NCI-H1417 (cell line): ENCODE measurements around the gene AJM1.
"Not testable (repeated sequence)": the region's sequence is repeated elsewhere in the genome, so short reads cannot be mapped to it uniquely, and the experiment has no call there.

Source experiments
- DNase-seq, 3 experiments: peaks; one replicate each; lab custom pipeline; 2025; lab: John Stamatoyannopoulos, UW

AJM1 gene

DNA sequence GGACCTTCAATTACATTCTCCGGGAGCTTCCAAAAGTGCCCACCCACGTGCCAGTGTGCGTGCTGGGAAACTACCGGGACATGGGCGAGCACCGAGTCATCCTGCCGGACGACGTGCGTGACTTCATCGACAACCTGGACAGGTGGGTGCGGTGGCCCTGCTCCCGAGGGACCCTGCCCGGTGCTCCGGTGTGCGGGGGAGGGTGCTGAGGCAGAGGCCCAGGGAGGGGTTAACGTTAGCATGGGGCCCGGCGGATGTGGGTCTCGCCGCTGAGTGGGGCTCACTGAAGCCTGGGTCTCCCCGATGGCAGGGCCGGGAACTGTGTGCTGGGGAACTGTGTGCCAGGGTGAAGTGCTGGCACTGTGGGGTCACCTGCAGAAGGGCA, 10.6 kb upstream of the AJM1 start:
- no peak for DNase-seq

DNA sequence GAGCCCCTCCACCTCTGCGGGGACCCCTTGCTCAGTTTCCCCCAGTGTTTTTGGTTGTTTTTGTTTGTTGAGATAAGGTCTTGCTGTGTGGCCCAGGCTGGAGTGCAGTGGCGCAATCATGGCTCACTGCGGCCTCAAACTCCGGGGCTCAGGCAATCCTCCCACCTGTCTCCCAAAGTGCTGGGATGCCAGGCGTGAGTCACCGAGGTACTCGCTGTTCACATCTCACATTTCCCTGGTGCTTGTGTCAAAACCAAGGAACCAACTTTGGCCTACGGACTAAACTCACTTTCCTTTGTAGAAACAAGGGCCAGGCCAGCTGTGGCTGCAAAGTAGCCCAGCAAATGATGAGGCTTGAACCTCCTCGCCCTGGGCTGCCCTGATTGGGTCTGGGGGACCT, 9.7 kb upstream of the AJM1 start:
- DNase-seq: no peak

DNA sequence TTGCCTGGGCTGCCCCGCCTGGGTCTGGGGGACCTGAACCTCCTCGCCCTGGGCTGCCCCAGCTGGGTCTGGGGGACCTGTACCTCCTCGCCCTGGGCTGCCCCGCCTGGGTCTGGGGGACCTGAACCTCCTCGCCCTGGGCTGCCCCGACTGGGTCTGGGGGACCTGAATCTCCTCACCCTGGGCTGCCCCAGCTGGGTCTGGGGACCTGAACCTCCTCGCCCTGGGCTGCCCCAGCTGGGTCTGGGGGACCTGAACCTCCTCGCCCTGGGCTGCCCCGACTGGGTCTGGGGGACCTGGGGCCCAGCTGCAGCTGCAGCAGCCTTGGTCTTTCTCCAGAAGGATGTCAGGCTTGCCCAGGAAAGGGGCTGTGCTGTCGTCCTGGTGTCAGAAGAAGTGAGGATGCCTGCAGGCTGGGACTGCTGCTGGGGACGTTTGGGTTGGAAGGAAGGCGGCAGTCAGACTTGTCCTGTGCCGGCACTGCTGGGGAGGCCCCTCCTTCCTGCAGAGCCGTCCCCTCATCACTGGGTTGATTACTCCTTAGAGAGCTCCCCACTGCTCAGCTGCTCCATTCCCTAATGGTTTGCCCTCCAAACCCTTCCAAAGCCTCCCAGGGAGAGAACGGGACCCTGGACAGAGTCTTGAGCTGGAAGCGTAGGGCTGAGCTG, 8.8 kb upstream of the AJM1 start:
- DNase-seq: not testable (repeated sequence)

- no peak for DNase-seq
Observed at GRCh38 chr9:136835162-136835931, 6.9 kb upstream of the AJM1 start.

DNA sequence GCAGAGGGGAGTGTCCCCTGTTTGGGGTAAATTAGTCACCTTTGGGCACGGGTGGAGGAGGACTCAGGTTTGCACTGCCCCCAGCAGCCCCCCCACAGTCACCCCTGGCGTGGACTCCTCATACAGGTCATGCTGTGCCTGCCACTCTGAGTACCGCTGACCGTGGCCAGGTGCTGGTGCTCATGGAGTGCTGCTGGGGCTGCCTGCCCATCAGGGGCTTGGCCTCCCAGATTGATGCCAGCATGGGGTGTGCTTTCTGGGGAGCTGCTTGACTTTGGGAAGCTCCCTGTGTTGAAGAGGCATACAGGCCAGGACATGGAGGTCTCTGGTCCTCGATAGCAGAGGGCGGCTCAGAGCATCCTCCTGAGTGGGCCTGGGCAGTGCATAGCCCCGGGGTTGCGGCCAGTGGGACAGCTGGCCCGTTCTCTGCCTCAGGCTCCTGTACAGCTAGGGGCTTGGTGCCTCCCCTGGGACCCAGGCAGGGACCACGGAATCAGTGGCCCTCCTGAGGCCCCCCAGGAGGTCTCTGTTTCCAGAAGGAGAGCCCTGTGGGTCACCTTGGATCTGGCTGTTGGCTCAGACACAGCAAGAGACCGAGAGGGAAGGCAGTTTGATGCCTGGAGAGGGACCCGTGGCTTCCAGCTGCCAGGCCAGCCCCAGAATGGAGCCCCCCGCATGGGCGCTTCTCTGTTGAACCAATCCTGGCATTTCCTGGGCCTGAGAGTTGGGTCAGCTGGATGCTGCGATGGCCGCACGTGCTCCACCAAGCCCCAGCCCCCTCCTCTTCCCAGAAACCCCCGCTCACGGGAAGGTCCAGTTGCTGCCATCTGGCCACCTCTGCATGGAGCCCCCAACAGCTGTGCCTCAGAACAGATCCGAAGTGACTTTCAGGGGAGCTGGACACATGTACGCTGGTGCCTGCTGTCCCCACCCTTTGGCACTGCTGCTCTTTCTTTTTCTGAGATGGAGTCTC, 6.1 kb upstream of the AJM1 start:
- DNase-seq: no peak

DNA sequence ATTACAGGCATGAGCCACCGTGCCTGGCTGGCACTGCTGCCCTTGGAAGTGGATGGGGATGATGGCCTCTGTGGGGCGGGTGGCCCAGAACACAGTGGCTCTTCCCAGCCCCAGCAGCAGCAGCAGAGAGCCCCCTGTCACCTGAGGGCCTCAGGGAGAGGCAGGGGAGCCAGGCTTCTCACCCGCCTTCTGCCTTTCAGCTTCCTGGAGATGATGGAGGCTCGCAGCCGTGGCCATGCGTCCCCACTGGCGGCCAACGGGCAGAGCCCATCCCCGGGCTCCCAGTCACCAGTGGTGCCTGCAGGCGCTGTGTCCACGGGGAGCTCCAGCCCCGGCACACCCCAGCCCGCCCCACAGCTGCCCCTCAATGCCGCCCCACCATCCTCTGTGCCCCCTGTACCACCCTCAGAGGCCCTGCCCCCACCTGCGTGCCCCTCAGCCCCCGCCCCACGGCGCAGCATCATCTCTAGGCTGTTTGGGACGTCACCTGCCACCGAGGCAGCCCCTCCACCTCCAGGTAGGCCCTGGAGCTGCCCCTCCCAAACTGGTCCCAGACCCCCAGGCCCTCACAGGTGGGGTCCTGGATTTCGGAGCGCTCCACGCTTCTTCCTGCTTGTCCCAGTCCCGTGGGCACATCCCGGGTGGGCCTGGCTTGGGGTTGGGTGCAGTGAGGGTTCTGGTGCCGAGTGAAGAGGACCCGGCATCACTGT, 5.0 kb upstream of the AJM1 start:
- no peak for DNase-seq

- DNase-seq: not testable (repeated sequence)
Observed at GRCh38 chr9:136837856-136838277, 4.4 kb upstream of the AJM1 start.

DNA sequence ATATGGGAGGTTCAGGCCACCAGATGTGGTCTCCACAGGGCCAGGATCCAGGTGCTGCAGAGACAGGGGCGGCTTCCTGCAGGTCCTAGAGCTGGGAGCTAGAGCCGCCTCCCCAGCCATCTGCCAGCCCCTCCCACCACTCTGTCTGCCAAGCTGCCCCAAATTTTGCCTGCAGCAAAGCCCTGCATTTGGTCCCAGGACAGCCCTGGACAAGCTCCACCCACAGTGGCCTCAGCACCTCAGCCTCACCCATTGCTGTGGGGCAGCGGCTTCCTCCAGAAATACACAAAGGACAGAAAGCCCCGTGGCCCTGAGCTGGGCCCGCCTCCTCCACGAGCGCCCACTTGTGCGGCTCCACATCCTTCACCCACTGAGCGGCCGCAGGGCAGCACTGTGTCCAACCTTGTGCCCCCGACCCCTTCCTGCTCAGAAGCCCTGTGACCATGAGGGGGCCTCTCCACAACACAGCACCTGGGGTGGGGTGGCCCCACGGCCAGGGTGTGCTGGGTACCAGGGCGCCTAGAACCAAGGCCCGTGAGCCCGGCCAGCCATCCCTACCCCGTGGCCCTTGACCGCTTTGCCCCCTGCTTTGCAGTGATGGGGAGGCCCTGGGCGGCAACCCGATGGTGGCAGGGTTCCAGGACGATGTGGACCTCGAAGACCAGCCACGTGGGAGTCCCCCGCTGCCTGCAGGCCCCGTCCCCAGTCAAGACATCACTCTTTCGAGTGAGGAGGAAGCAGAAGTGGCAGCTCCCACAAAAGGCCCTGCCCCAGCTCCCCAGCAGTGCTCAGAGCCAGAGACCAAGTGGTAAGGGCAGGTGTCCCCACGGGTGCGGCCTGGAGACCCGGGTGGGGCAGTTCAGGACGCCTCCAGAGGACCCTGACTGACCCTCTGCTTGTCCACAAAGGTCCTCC, 3.7 kb upstream of the AJM1 start:
- no peak for DNase-seq

- DNase-seq: peak in 1 of 3 experiments; percentile 62
Observed at GRCh38 chr9:136839229-136840139, 2.8 kb upstream of the AJM1 start.

DNA sequence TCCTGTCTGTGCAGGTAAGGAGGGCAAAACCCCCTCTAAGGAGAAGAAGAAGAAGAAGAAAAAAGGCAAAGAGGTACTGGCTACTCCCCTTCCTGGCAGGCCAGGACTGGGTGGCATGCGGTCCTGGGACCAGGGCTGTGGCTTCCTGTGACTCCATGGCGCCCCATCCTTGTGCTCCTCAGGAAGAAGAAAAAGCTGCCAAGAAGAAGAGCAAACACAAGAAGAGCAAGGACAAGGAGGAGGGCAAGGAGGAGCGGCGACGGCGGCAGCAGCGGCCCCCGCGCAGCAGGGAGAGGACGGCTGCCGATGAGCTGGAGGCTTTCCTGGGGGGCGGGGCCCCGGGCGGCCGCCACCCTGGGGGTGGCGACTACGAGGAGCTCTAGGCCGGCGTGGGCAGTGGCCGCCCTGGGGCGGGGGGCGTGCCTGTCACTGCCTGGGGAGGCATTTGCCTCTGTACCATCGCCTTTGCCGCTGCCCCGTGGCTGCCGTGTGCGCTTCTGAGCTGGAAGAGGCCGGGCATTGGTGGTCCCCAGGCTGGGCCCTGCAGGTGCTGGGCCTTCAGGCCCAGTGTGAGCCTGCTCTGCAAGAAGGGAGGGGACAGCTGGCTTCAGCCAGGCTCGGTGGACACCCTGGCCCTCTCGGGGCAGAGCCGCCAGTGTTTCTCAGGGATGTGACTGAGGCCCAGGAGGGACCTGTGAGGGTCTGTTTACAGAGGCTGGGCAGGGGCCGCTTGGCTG, 2.0 kb upstream of the AJM1 start:
- peak; percentile 4 to 84 (median 82) for DNase-seq

- peak; percentile 47 to 97 (median 96) for DNase-seq
Observed at GRCh38 chr9:136840877-136841645, 1.2 kb upstream of the AJM1 start.

- DNase-seq: peak in 2 of 3 experiments; percentile 85 to 87
Observed at GRCh38 chr9:136841646-136842379, 465 bp upstream of the AJM1 start.

DNA sequence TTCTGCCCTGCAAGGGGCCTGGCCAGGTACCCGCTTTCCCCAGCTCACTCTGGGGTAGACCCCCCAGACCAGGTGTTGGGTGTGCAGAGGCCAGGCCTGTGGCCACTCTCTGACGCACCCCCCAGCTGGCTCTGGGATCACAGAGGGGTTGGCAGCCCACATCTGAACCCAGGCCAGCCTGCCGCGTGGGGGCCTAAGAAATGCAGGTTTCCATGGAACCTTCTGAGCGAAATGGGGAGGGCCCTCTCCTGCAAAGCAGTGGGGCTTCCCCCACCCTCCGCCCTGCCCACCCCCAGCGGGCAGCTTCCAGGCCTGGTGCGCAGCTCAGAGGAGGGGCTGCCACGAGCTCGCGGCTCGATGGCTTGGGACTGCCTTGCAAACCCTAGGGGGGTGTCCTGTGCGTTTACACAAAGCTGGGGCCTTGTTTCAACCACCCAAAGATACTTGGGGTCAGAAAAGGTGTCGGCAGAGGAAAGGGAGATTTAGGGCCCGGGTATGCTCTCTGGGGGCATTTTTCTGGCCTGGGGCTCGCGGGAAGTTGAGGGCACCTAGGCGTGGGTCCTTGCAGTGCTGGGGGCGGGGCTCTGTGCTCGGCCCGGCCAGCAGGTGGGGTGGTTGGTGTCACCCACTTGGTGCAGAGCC, 1.0 kb downstream of the AJM1 start:
- peak in 2 of 3 experiments; percentile 42 to 46 for DNase-seq

- DNase-seq: peak in 2 of 3 experiments; percentile 27 to 34
Observed at GRCh38 chr9:136843801-136844740, 1.8 kb downstream of the AJM1 start.

DNA sequence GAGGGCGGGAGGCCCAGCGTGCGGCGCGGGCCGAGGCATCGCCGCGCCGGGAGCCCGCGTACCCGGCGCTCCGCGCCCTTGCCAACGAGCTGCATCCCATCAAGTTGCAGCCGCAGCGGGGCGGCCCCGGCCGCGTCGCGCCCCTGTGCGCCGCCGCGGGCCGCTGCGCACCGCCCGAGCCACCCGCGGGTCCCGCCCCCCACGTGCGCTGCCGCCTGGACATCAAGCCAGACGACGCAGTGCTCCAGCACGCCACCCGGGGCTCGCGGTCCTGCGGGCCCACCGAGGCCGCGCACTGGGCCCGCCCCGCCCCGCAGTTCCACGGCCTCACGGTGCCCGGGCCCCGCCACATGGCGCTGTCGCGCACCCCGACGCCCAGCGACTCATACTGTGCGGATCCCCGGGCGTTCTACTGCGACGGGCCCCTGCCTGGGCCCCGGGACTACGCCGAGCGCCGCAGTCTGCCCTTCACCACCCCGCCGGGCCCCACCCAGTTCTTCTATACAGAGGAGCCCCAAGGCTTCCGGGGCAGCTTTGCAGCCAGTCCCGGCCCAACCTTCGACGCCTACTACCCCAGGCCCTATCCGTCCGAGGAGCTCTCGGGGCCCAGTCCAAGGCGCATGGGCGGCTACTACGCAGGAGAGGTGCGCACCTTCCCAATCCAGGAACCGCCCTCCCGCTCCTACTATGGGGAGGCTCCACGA, 2.6 kb downstream of the AJM1 start:
- no peak for DNase-seq
